ENCODE results near the gene KCNJ1. TPM values are rescaled to one million over a fixed set of nuclear protein-coding genes. Genes with fewer than 3 reads are reported as not detected.

KCNJ1 gene
- total and polyA plus RNA-seq, 10 of the 15 experiments (the other 5 are each of a cell fraction or from before 2014, with no cell fraction given): not detected

- TF ChIP-seq ZBTB11 (CRISPR knock-in tag; IDR thresholded peaks at IDR 0.05): no peak
- TF ChIP-seq NRF1 (conservative IDR thresholded peaks at IDR 0.05; ENCODE audit: low read depth, low read length): no peak
- no peak for TF ChIP-seq NKRF (conservative IDR thresholded peaks at IDR 0.05)
- no peak for TF ChIP-seq ZNF622 (IDR thresholded peaks at IDR 0.05)
- no peak for TF ChIP-seq NFYB (IDR thresholded peaks at IDR 0.05; ENCODE audit: insufficient read depth, low read depth, low read length)
- TF ChIP-seq FOXM1 (IDR thresholded peaks at IDR 0.05; ENCODE audit: low read depth, low read length): peak; percentile 51; the same call in 1 of the 2 replicates
- no peak for TF ChIP-seq CHD4 (IDR thresholded peaks at IDR 0.05)
- no peak for TF ChIP-seq RAD21 (IDR thresholded peaks at IDR 0.05; ENCODE audit: insufficient read depth, low read depth, low read length)
- TF ChIP-seq ZBED1 (IDR thresholded peaks at IDR 0.05; ENCODE audit: borderline replicate concordance): no peak
- no peak for TF ChIP-seq MYB (IDR thresholded peaks at IDR 0.05; ENCODE audit: borderline replicate concordance, low read depth, low read length)
- TF ChIP-seq CUX1 (IDR thresholded peaks at IDR 0.05; ENCODE audit: insufficient replicate concordance, low read depth, low read length): no peak
- TF ChIP-seq IRF5 (IDR thresholded peaks at IDR 0.05; ENCODE audit: borderline replicate concordance): no peak
- no peak for TF ChIP-seq WRNIP1 (IDR thresholded peaks at IDR 0.05; ENCODE audit: borderline replicate concordance, low read depth, low read length)
- TF ChIP-seq NBN (IDR thresholded peaks at IDR 0.05): 0 out of 2 replicates have a peak, but pooled peaks have one; percentile 24
- no peak for TF ChIP-seq PBX3 (IDR thresholded peaks at IDR 0.05; ENCODE audit: insufficient replicate concordance, low read depth, low read length)
- TF ChIP-seq RUNX3 (IDR thresholded peaks at IDR 0.05; ENCODE audit: low read length): peak; percentile 89
Measured at GRCh38 chr11:128841461-128842072, 25.5 kb downstream of the KCNJ1 start (continued).

Data from GM12878 (cell line).